GM23338 (cell line): ENCODE measurements around the gene SLC43A3. TPM values are rescaled to one million over a fixed set of nuclear protein-coding genes. Genes with fewer than 3 reads are reported as not detected.

Experiments
- ATAC-seq: fragments of 200-7000 bp; cut with Tn5 transposase; 3 replicates; pipeline ENCODE4 v1.9.1; 2020
- DNase-seq: peaks from one replicate; pipeline ENCODE4 v3.0.0-alpha.2; 2015; ENCODE audit warnings: low spot score
- H2AFZ ChIP-seq: fragments of 200-600 bp; sonication (generic); 2 replicates; pipeline ENCODE4 v1.8.0; 2016; ENCODE audit warnings: antibody characterized with exemption, mild to moderate bottlenecking, moderate library complexity
- H3F3A ChIP-seq: fragments of 200-600 bp; sonication (generic); replicated peaks from 2 replicates; pipeline ENCODE4 v1.8.0; 2017; ENCODE audit warnings: antibody characterized with exemption, mixed run types, low read depth
- H3K27ac ChIP-seq: fragments of 200-600 bp; sonication (generic); 2 replicates; pipeline ENCODE4 v1.6.1; 2016; ENCODE audit warnings: low read depth
- H3K27me3 ChIP-seq: fragments of 200-600 bp; sonication (generic); 2 replicates; pipeline ENCODE4 v1.8.0; 2016; ENCODE audit warnings: mild to moderate bottlenecking, mixed run types, moderate library complexity; ENCODE audit not compliant: insufficient read depth
- H3K36me3 ChIP-seq: fragments of 200-600 bp; sonication (generic); 2 replicates; pipeline ENCODE4 v1.8.0; 2016; ENCODE audit warnings: mild to moderate bottlenecking; ENCODE audit not compliant: insufficient read depth
- H3K4me1 ChIP-seq: fragments of 200-600 bp; sonication (generic); 2 replicates; pipeline ENCODE4 v1.8.0; 2016; ENCODE audit warnings: mild to moderate bottlenecking, moderate library complexity; ENCODE audit not compliant: insufficient read depth
- H3K4me2 ChIP-seq: fragments of 200-600 bp; sonication (generic); 2 replicates; pipeline ENCODE4 v1.7.1; 2017; ENCODE audit warnings: mixed run types
- H3K4me3 ChIP-seq: fragments of 200-600 bp; sonication (generic); 2 replicates; pipeline ENCODE4 v1.6.1; 2016; ENCODE audit warnings: mixed run types
- H3K79me2 ChIP-seq: fragments of 200-600 bp; sonication (generic); replicated peaks from 2 replicates; pipeline ENCODE4 v1.8.0; 2017; ENCODE audit warnings: mild to moderate bottlenecking; ENCODE audit not compliant: insufficient read depth
- H3K9me2 ChIP-seq: fragments of 200-600 bp; sonication (generic); 2 replicates; pipeline ENCODE4 v1.8.0; 2017; ENCODE audit not compliant: insufficient read depth
- H4K20me1 ChIP-seq: fragments of 200-600 bp; sonication (generic); replicated peaks from 2 replicates; pipeline ENCODE4 v1.8.0; 2017; ENCODE audit warnings: mild to moderate bottlenecking; ENCODE audit not compliant: insufficient read depth
- H3K27ac Mint-ChIP-seq: 2 replicates; pipeline ENCODE4 v1.8.0; 2020; ENCODE audit warnings: inconsistent platforms, mild to moderate bottlenecking, moderate library complexity, mixed read lengths
- H3K27me3 Mint-ChIP-seq: 3 replicates; pipeline ENCODE4 v1.8.0; 2022; ENCODE audit warnings: low read depth, mild to moderate bottlenecking, moderate library complexity, mixed read lengths, inconsistent platforms; ENCODE audit not compliant: insufficient read depth, poor library complexity
- H3K36me3 Mint-ChIP-seq: 3 replicates; pipeline ENCODE4 v1.8.0; 2021; ENCODE audit warnings: low read depth, mild to moderate bottlenecking, inconsistent platforms, moderate library complexity, mixed read lengths
- H3K4me1 Mint-ChIP-seq: 3 replicates; pipeline ENCODE4 v1.8.0; 2020; ENCODE audit warnings: mild to moderate bottlenecking, inconsistent platforms, mixed read lengths
- H3K4me3 Mint-ChIP-seq: 3 replicates; pipeline ENCODE4 v1.8.0; 2021; ENCODE audit warnings: moderate library complexity, mild to moderate bottlenecking, inconsistent platforms, mixed read lengths
- H3K9me3 Mint-ChIP-seq: 3 replicates; pipeline ENCODE4 v1.8.0; 2020; ENCODE audit warnings: moderate library complexity, mild to moderate bottlenecking, inconsistent platforms, mixed read lengths
- CREB1 ChIP-seq: fragments of 250-450 bp; sonication (Bioruptor Pico); IDR thresholded peaks from 2 replicates; pipeline ENCODE4 v1.5.0; 2020; ENCODE audit warnings: low read depth, mild to moderate bottlenecking, moderate library complexity
- CTCF ChIP-seq, 2 experiments: fragments of 200-600 bp in 1 of 2; sonication (generic) in 1 of 2; conservative IDR thresholded peaks; 2 replicates each; pipeline versions ENCODE4 v1.5.1 to v1.6.1; 2016 to 2017; ENCODE audit warnings: antibody characterized with exemption in 2 of 2, low read depth in 2 of 2, mild to moderate bottlenecking in 2 of 2, moderate library complexity in 1 of 2
- ETS1 ChIP-seq: IDR thresholded peaks from 2 replicates; pipeline ENCODE4 v1.6.1; 2016; ENCODE audit warnings: antibody characterized with exemption
- EZH2 ChIP-seq: fragments of 200-600 bp; sonication (generic); IDR thresholded peaks from one replicate; pipeline ENCODE4 v1.8.0; 2017; ENCODE audit warnings: antibody characterized with exemption, mild to moderate bottlenecking, low read depth; ENCODE audit not compliant: unreplicated experiment
- EZH2phosphoT487 ChIP-seq: fragments of 200-600 bp; sonication (generic); IDR thresholded peaks from one replicate; pipeline ENCODE4 v1.8.1; 2018; ENCODE audit warnings: antibody characterized with exemption; ENCODE audit not compliant: unreplicated experiment
- JUNB ChIP-seq: IDR thresholded peaks from one replicate; pipeline ENCODE4 v1.6.1; 2016; ENCODE audit warnings: antibody characterized with exemption; ENCODE audit not compliant: unreplicated experiment
- NANOG ChIP-seq: IDR thresholded peaks from 2 replicates; pipeline ENCODE4 v1.6.1; 2016; ENCODE audit warnings: antibody characterized with exemption, borderline replicate concordance
- POLR2AphosphoS5 ChIP-seq: IDR thresholded peaks from 2 replicates; pipeline ENCODE4 v1.6.1; 2016; ENCODE audit warnings: antibody characterized with exemption, low read depth
- STAT1 ChIP-seq: IDR thresholded peaks from one replicate; pipeline ENCODE4 v1.6.1; 2016; ENCODE audit warnings: antibody characterized with exemption; ENCODE audit not compliant: unreplicated experiment
- ZNF114 ChIP-seq: fragments of 250-450 bp; sonication (Bioruptor Pico); IDR thresholded peaks from 2 replicates; pipeline ENCODE4 v1.5.0; 2020; ENCODE audit warnings: mild to moderate bottlenecking, moderate library complexity
- ZNF331 ChIP-seq: fragments of 250-450 bp; sonication (Bioruptor Pico); IDR thresholded peaks from 2 replicates; pipeline ENCODE4 v1.5.0; 2020; ENCODE audit warnings: low read depth, mild to moderate bottlenecking, moderate library complexity
- polyA plus RNA-seq: library from polyadenylated mRNA; unstranded; fragments of >200 nt; fragmentation: Nextera tagmentation; extraction: Ambion mirVana; gene quantifications from 2 replicates; pipeline ENCODE4 v1.2.1, GENCODE V29; 2016
- total RNA-seq: library from RNA; depleted of rRNA; stranded (reverse); fragments of >200 nt; shearing (Covaris generic); gene quantifications from 2 replicates; pipeline ENCODE4 v1.2.3, GENCODE V29; 2014
- TF ChIP-seq, protein P1 (sequence below): fragments of 250-450 bp; sonication (Bioruptor Pico); IDR thresholded peaks from 2 replicates; pipeline ENCODE4 v1.5.0; 2020; ENCODE audit warnings: mild to moderate bottlenecking, moderate library complexity
- TF ChIP-seq, protein P2 (sequence below): IDR thresholded peaks from one replicate; pipeline ENCODE4 v1.6.1; 2018; ENCODE audit warnings: antibody characterized with exemption; ENCODE audit not compliant: unreplicated experiment

SLC43A3 gene
- total and polyA plus RNA-seq, 2 experiments from 2014 or later: 14.3 to 24.8 TPM

DNA sequence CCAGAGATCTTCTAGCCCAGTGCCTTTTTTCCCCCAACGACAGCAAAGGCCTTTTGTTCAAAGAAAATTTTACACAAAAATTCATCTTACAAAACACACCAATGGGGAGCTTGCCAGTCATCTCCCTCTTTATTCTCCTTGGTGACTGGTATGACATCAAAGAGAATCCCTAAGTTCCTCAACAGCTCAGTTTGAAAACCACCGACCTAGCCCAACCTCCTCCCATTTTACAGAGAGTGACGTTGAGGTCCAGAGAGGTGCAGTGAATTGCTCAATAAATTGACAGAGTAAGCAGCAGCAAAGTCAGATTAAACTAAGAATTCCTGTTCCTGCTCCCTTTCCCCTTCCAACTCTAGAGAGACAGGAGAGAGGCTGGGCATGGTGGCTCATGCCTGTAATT, 7.8 kb downstream of the SLC43A3 start:
- Histone ChIP-seq H3K9me2 (no peaks in the 10 kb centered on the region), H3K27me3 (no peaks in the 10 kb centered on the region), H3K79me2 (no peaks in the 10 kb centered on the region), H3K27ac (no peak overlapping the region), H3K4me3 (no peak overlapping the region), H3K36me3 (peaks cover under 1% of the 10 kb centered on the region), H3K4me1 (no peaks in the 10 kb centered on the region), H4K20me1 (no peaks in the 10 kb centered on the region; the same call in none of the 2 replicates), H3K4me2 (no peak overlapping the region), H3F3A (no peaks in the 10 kb centered on the region; the same call in 1 of the 2 replicates), H2AFZ (no peak overlapping the region)
- no peaks in the 10 kb centered on the region for H3K27me3 Mint-ChIP-seq
- no peak overlapping the region for H3K4me3 Mint-ChIP-seq
- peaks cover 69% of the 10 kb centered on the region for H3K36me3 Mint-ChIP-seq
- ATAC-seq (no peak), DNase-seq (no peak)
- H3K27ac Mint-ChIP-seq: no peak overlapping the region
- peaks cover 10% of the 10 kb centered on the region for H3K4me1 Mint-ChIP-seq
- no peak for TF ChIP-seq JUNB
- no peak for TF ChIP-seq POLR2AphosphoS5
- no peak for TF ChIP-seq EZH2phosphoT487
- no peak for TF ChIP-seq STAT1
- TF ChIP-seq NANOG: no peak
- no peak for TF ChIP-seq CREB1 (CRISPR knock-in tag)
- no peak for TF ChIP-seq ZNF114 (CRISPR knock-in tag)
- no peak for TF ChIP-seq ETS1
- TF ChIP-seq CTCF (conservative IDR thresholded peaks at IDR 0.05; ENCODE audit: low read depth in 2 of 2): no peak
- no peak for TF ChIP-seq EZH2
- no peak for TF ChIP-seq ZNF331 (CRISPR knock-in tag)
- TF ChIP-seq, protein P1, sequence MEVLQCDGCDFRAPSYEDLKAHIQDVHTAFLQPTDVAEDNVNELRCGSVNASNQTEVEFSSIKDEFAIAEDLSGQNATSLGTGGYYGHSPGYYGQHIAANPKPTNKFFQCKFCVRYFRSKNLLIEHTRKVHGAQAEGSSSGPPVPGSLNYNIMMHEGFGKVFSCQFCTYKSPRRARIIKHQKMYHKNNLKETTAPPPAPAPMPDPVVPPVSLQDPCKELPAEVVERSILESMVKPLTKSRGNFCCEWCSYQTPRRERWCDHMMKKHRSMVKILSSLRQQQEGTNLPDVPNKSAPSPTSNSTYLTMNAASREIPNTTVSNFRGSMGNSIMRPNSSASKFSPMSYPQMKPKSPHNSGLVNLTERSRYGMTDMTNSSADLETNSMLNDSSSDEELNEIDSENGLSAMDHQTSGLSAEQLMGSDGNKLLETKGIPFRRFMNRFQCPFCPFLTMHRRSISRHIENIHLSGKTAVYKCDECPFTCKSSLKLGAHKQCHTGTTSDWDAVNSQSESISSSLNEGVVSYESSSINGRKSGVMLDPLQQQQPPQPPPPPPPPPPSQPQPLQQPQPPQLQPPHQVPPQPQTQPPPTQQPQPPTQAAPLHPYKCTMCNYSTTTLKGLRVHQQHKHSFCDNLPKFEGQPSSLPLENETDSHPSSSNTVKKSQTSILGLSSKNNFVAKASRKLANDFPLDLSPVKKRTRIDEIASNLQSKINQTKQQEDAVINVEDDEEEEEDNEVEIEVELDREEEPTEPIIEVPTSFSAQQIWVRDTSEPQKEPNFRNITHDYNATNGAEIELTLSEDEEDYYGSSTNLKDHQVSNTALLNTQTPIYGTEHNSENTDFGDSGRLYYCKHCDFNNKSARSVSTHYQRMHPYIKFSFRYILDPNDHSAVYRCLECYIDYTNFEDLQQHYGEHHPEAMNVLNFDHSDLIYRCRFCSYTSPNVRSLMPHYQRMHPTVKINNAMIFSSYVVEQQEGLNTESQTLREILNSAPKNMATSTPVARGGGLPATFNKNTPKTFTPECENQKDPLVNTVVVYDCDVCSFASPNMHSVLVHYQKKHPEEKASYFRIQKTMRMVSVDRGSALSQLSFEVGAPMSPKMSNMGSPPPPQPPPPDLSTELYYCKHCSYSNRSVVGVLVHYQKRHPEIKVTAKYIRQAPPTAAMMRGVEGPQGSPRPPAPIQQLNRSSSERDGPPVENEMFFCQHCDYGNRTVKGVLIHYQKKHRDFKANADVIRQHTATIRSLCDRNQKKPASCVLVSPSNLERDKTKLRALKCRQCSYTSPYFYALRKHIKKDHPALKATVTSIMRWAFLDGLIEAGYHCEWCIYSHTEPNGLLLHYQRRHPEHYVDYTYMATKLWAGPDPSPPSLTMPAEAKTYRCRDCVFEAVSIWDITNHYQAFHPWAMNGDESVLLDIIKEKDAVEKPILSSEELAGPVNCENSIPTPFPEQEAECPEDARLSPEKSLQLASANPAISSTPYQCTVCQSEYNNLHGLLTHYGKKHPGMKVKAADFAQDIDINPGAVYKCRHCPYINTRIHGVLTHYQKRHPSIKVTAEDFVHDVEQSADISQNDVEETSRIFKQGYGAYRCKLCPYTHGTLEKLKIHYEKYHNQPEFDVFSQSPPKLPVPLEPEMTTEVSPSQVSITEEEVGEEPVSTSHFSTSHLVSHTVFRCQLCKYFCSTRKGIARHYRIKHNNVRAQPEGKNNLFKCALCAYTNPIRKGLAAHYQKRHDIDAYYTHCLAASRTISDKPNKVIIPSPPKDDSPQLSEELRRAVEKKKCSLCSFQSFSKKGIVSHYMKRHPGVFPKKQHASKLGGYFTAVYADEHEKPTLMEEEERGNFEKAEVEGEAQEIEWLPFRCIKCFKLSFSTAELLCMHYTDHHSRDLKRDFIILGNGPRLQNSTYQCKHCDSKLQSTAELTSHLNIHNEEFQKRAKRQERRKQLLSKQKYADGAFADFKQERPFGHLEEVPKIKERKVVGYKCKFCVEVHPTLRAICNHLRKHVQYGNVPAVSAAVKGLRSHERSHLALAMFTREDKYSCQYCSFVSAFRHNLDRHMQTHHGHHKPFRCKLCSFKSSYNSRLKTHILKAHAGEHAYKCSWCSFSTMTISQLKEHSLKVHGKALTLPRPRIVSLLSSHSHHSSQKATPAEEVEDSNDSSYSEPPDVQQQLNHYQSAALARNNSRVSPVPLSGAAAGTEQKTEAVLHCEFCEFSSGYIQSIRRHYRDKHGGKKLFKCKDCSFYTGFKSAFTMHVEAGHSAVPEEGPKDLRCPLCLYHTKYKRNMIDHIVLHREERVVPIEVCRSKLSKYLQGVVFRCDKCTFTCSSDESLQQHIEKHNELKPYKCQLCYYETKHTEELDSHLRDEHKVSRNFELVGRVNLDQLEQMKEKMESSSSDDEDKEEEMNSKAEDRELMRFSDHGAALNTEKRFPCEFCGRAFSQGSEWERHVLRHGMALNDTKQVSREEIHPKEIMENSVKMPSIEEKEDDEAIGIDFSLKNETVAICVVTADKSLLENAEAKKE (CRISPR knock-in tag): no peak
- TF ChIP-seq, protein P2, sequence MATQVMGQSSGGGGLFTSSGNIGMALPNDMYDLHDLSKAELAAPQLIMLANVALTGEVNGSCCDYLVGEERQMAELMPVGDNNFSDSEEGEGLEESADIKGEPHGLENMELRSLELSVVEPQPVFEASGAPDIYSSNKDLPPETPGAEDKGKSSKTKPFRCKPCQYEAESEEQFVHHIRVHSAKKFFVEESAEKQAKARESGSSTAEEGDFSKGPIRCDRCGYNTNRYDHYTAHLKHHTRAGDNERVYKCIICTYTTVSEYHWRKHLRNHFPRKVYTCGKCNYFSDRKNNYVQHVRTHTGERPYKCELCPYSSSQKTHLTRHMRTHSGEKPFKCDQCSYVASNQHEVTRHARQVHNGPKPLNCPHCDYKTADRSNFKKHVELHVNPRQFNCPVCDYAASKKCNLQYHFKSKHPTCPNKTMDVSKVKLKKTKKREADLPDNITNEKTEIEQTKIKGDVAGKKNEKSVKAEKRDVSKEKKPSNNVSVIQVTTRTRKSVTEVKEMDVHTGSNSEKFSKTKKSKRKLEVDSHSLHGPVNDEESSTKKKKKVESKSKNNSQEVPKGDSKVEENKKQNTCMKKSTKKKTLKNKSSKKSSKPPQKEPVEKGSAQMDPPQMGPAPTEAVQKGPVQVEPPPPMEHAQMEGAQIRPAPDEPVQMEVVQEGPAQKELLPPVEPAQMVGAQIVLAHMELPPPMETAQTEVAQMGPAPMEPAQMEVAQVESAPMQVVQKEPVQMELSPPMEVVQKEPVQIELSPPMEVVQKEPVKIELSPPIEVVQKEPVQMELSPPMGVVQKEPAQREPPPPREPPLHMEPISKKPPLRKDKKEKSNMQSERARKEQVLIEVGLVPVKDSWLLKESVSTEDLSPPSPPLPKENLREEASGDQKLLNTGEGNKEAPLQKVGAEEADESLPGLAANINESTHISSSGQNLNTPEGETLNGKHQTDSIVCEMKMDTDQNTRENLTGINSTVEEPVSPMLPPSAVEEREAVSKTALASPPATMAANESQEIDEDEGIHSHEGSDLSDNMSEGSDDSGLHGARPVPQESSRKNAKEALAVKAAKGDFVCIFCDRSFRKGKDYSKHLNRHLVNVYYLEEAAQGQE: no peak
- no peaks in the 10 kb centered on the region for H3K9me3 Mint-ChIP-seq
